ENCODE results near the gene JADE2.
"Not testable (repeated sequence)": the region's sequence is repeated elsewhere in the genome, so short reads cannot be mapped to it uniquely, and the experiment has no call there.

Gene JADE2

DNA sequence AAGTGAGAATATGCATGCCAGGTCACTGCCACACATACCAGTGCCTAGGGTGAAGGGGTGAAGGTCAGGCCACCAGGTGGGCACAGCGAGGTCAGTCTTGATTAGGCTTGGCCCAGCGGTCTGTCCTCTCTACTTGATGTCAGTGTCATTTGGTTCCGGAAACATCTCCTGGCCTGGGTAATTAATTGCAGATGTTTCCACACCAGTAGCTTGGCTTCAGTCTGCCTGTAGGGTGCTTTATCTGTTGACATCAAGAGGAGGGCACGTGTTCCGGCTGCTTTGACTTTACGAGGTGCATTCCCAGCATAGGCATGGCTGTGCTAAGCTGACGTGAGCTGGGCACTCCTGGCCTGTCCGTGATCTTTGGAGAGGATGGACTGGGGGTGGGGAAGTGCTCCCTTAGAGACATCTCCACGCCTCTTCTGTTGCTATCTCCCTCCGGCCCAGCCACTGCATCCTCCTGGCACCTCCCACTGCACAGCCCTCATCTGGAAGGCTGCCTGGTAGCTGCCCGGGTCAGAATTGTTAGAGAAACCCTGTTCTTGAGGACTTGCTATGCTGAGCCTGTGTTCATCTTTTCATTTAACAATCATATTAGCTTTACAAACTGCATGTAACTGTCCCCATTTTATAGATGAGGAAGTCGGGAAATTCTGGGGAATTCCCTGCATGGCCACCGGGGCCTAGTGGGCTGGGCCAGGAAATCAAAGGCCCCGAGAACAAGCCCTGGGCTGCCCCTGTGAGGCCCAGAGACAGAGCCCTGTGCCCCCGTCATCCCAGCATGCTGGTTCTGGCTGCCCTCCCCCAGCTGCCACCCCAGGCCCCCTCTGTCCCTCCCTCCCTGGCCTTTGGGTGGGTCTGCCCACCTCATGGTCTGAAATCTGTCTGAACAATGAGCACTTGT, 29.1 kb downstream of the JADE2 start:
- DNase-seq (ENCODE audit: insufficient read length, low spot score), result no peak
- TF ChIP-seq, protein P1, sequence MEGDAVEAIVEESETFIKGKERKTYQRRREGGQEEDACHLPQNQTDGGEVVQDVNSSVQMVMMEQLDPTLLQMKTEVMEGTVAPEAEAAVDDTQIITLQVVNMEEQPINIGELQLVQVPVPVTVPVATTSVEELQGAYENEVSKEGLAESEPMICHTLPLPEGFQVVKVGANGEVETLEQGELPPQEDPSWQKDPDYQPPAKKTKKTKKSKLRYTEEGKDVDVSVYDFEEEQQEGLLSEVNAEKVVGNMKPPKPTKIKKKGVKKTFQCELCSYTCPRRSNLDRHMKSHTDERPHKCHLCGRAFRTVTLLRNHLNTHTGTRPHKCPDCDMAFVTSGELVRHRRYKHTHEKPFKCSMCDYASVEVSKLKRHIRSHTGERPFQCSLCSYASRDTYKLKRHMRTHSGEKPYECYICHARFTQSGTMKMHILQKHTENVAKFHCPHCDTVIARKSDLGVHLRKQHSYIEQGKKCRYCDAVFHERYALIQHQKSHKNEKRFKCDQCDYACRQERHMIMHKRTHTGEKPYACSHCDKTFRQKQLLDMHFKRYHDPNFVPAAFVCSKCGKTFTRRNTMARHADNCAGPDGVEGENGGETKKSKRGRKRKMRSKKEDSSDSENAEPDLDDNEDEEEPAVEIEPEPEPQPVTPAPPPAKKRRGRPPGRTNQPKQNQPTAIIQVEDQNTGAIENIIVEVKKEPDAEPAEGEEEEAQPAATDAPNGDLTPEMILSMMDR (IDR thresholded peaks at IDR 0.05; ENCODE audit: insufficient read depth, missing control alignments), result no peak
- FAIRE-seq, result no peak

DNA sequence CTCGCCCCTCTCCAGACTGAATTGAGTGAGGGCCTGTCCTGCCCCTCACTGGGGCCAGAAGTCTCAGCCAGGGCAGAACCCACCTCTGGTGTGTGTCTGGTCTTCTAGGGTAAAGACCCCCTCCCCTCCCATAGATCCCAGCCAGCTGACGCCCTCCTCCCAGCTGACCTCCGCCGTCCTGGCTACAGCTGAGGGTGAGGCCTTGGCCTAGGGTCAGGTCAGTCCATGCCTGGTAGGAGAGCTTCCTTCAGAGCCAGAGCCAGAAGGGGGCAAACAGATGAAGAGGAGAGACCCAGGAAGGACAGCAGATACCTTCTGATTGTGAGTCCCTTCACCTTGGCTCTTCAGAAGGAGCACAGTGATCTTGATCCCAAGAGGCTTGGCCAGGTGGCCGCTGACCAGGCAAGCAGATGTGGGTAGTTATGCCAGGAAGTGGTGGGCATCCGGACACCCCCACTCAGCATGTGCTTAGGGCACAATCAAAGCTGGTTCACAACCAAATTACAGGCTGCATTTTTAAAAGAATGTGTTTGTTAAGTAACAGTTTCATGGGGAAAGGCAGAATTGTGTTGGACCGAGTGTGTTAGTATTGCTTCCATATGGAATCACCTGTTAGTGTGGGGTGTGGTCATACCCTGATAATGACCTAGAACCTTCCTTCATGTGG, 29.9 kb downstream of the JADE2 start:
- TF ChIP-seq, protein P1 (IDR thresholded peaks at IDR 0.05; ENCODE audit: insufficient read depth, missing control alignments), result no peak
- no peak for DNase-seq (ENCODE audit: insufficient read length, low spot score)
- FAIRE-seq, result no peak

DNA sequence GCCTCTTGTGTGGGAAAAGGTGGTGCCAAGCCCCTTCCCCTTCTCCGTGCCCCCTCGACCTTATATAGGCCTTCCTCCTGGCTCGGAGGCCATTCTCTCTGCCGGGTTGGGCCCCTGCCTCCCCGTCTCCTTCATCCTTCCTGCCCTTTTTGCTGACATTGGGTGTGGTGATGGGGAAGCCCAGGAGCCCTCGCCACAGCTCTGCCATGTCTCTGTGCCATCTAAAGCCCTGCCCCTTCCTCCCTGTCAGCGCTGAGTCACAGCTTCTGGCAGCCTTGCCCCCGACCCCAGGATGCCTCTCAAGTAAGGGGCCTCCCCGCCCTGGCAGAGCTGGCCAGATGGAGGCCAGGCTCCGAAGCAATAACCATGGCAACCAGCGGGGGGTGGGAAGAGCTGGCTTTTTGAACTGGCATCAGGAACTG, 30.4 kb downstream of the JADE2 start:
- DNase-seq (ENCODE audit: insufficient read length, low spot score), result peak; percentile 65
- FAIRE-seq, result no peak

DNA sequence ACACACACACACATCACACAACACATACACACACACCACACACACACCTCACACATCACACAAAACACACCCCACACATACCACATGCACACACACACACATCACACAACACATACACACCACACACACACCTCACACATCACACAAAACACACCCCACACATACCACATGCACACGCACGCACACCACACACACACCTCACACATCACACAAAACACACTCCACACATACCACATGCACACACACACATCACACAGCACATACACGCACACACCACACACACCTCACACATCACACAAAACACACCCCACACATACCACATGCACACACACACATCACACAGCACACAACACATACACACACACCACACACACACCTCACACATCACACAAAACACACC, 31.1 kb downstream of the JADE2 start:
- DNase-seq (ENCODE audit: insufficient read length, low spot score); FAIRE-seq: not testable (repeated sequence)

More for the DNA sequence above, 30.4 kb downstream of the JADE2 start:
- TF ChIP-seq, protein P1 (IDR thresholded peaks at IDR 0.05; ENCODE audit: insufficient read depth, missing control alignments), result no peak

DNA sequence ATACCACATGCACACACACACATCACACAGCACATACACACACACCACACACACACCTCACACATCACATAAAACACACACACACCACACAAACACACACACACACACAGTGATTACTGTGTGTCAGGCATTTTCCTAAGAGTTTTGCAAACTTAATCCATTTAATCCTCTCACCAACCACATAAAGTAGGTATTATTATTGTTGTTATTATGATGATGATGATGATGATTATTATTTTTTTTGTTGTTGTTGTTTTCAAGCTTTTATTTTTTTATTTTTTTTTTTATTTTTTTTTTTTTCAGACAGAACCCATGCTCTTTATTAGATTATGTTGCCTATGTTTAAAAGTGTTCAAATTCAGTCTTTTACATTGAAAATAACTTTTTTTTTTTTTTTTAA, 31.5 kb downstream of the JADE2 start:
- TF ChIP-seq, protein P1 (IDR thresholded peaks at IDR 0.05; ENCODE audit: insufficient read depth, missing control alignments), result no peak
- FAIRE-seq, result no peak

DNA sequence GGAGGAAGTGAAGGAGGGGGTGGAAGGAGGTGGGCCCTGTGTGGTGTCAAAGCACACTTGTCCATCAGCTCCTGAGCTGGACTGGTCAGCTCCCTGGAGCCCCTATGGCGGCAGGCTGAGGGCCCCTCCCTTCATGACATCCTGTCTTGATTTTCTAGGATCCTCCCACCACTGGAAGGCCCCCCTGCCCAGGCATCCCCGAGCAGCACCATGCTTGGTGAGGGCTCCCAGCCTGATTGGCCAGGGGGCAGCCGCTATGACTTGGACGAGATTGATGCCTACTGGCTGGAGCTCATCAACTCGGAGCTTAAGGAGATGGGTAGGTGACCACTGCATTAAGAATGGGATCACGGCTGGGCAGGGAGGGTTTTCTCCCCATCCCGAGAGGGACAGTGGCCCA, 34.2 kb downstream of the JADE2 start:
- FAIRE-seq (no peak), DNase-seq (ENCODE audit: insufficient read length, low spot score) (no peak)
- TF ChIP-seq, protein P1 (IDR thresholded peaks at IDR 0.05; ENCODE audit: insufficient read depth, missing control alignments), result no peak

More for the DNA sequence above, 31.5 kb downstream of the JADE2 start:
- no peak for DNase-seq (ENCODE audit: insufficient read length, low spot score)

DNA sequence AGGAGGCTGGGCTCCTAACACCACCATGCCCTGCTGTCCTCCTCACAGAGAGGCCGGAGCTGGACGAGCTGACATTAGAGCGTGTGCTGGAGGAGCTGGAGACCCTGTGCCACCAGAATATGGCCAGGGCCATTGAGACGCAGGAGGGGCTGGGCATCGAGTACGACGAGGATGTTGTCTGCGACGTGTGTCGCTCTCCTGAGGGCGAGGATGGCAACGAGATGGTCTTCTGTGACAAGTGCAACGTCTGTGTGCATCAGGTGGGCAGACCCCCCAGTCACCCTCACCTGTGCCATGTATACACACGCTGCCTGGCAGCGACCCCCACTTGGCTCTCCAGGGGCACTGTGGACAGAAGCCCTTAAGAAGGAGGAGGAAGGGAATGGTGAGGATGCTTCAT, 35.2 kb downstream of the JADE2 start:
- FAIRE-seq (no peak), DNase-seq (ENCODE audit: insufficient read length, low spot score) (no peak)
- TF ChIP-seq, protein P1 (IDR thresholded peaks at IDR 0.05; ENCODE audit: insufficient read depth, missing control alignments), result no peak

Data from D721Med (cell line).